PC-3 (cell line): ENCODE data around the gene NDUFAB1. TPM values are rescaled to one million over a fixed set of nuclear protein-coding genes. Genes with fewer than 3 reads are reported as not detected.
"Not testable (repeated sequence)": the region's sequence is repeated elsewhere in the genome, so short reads cannot be mapped to it uniquely, and the experiment has no call there.

Experiments
- ATAC-seq: fragments of 200-7000 bp; cut with Tn5 transposase; 2 replicates; pipeline ENCODE4 v1.9.1; 2020; ENCODE audit warnings: mild to moderate bottlenecking, moderate library complexity
- BruUV-seq: library from RNA; stranded (reverse); fragments of 400-500 nt; replicated peaks from 2 replicates; lab custom pipeline; 2021; lab: Mats Ljungman, UMichigan
- CTCF ChIA-PET: fragments of 300-600 bp; sonication (Branson Sonifier 250); formaldehyde crosslinking; loops from one replicate; lab custom pipeline; 2022; ENCODE audit warnings: antibody characterized with exemption; lab: Charles Lee
- POLR2A ChIA-PET: fragments of 300-600 bp; sonication (Branson Sonifier 250); formaldehyde crosslinking; loops from one replicate; lab custom pipeline; 2022; ENCODE audit warnings: antibody characterized with exemption; ENCODE audit not compliant: unreplicated experiment; lab: Charles Lee
- DNase-seq: peaks from one replicate; pipeline ENCODE4 v3.0.0-alpha.2; 2015
- H2AFZ ChIP-seq: fragments of 300-600 bp; sonication (generic); 2 replicates; pipeline ENCODE4 v1.6.0; 2016; ENCODE audit warnings: antibody characterized with exemption, low read length
- H3F3A ChIP-seq: fragments of 300-600 bp; sonication (generic); one replicate; pipeline ENCODE4 v1.6.0; 2017; ENCODE audit warnings: antibody characterized with exemption, low read length, control low read depth, mild to moderate bottlenecking; ENCODE audit not compliant: unreplicated experiment
- H3K27ac ChIP-seq: fragments of 300-600 bp; sonication (generic); 2 replicates; pipeline ENCODE4 v1.5.1; 2016; ENCODE audit warnings: mild to moderate bottlenecking, low read length
- H3K27me3 ChIP-seq: fragments of 300-600 bp; sonication (generic); 2 replicates; pipeline ENCODE4 v1.6.1; 2016; ENCODE audit warnings: low read length, mixed read lengths
- H3K36me3 ChIP-seq: fragments of 300-600 bp; sonication (generic); 2 replicates; pipeline ENCODE4 v1.6.1; 2016; ENCODE audit warnings: low read depth, mixed run types, low read length, mixed read lengths
- H3K4me1 ChIP-seq: fragments of 300-600 bp; sonication (generic); 2 replicates; pipeline ENCODE4 v1.5.1; 2016; ENCODE audit warnings: low read length; ENCODE audit not compliant: insufficient read depth
- H3K4me2 ChIP-seq: fragments of 300-600 bp; sonication (generic); 2 replicates; pipeline ENCODE4 v1.6.0; 2016; ENCODE audit warnings: low read length
- H3K4me3 ChIP-seq: fragments of 300-600 bp; sonication (generic); 2 replicates; pipeline ENCODE4 v1.5.1; 2016; ENCODE audit warnings: mild to moderate bottlenecking, low read length, mixed read lengths
- H3K79me2 ChIP-seq: fragments of 300-600 bp; sonication (generic); 2 replicates; pipeline ENCODE4 v1.6.1; 2017; ENCODE audit warnings: low read length, mixed read lengths
- H3K9ac ChIP-seq: fragments of 300-600 bp; sonication (generic); 2 replicates; pipeline ENCODE4 v1.6.0; 2016; ENCODE audit warnings: mild to moderate bottlenecking, low read length
- H3K9me2 ChIP-seq: fragments of 300-600 bp; sonication (generic); replicated peaks from 2 replicates; pipeline ENCODE4 v1.6.1; 2016; ENCODE audit warnings: mixed run types, low read length, mixed read lengths
- H3K9me3 ChIP-seq: fragments of 300-600 bp; sonication (generic); 2 replicates; pipeline ENCODE4 v1.6.1; 2016; ENCODE audit warnings: low read length, mixed read lengths
- H4K20me1 ChIP-seq: fragments of 300-600 bp; sonication (generic); 2 replicates; pipeline ENCODE4 v1.6.1; 2016; ENCODE audit warnings: low read length, mixed read lengths
- CTCF ChIP-seq: fragments of 300-600 bp; sonication (generic); conservative IDR thresholded peaks from 2 replicates; pipeline ENCODE4 v1.5.1; 2017; ENCODE audit warnings: antibody characterized with exemption, low read depth, mild to moderate bottlenecking, low read length
- EZH2 ChIP-seq: fragments of 300-600 bp; sonication (generic); IDR thresholded peaks from one replicate; pipeline ENCODE4 v1.6.1; 2017; ENCODE audit warnings: antibody characterized with exemption, mild to moderate bottlenecking, low read length; ENCODE audit not compliant: unreplicated experiment
- EZH2phosphoT487 ChIP-seq: fragments of 300-600 bp; sonication (generic); IDR thresholded peaks from 2 replicates; pipeline ENCODE4 v1.6.1; 2018; ENCODE audit warnings: mild to moderate bottlenecking, antibody characterized with exemption, low read length, borderline replicate concordance
- intact Hi-C: fragments of 100-400 bp; cut with micrococcal nuclease; formaldehyde crosslinking; loops from 2 replicates; pipeline ENCODE4 v1.9.0; 2023
- total RNA-seq: library from RNA; depleted of rRNA; stranded (reverse); fragments of >200 nt; gene quantifications from 2 replicates; pipeline ENCODE4 v1.2.3, GENCODE V29; 2014

Gene NDUFAB1
- total RNA-seq, 1 experiment from 2014 or later = 228 TPM

GRCh38 chr16:23634461-23635036, 38.4 kb upstream of the NDUFAB1 start:
- Histone ChIP-seq H3F3A (no peaks in the 10 kb centered on the region), H3K4me2 (no peak overlapping the region), H3K27ac (no peak overlapping the region), H3K9ac (no peak overlapping the region), H2AFZ (no peak overlapping the region), H3K4me1 (no peaks in the 10 kb centered on the region), H3K36me3 (peaks cover 9% of the 10 kb centered on the region; the same call in 1 of the 2 replicates), H3K27me3 (no peaks in the 10 kb centered on the region), H4K20me1 (no peaks in the 10 kb centered on the region), H3K9me2 (no peaks in the 10 kb centered on the region), H3K79me2 (no peaks in the 10 kb centered on the region; the same call in 1 of the 2 replicates), H3K4me3 (no peak overlapping the region), H3K9me3 (no peaks in the 10 kb centered on the region)
- POLR2A ChIA-PET = no interaction called here
- TF ChIP-seq EZH2 (no peak), CTCF (no peak), EZH2phosphoT487 (no peak)
- no peak for ATAC-seq
- DNase-seq = no peak
- intact Hi-C loops = no loop called here
- no TSS peak for BruUV-seq
- CTCF ChIA-PET = no interaction called here

- H3K27me3 ChIP-seq, H3F3A ChIP-seq, H3K4me2 ChIP-seq, CTCF ChIA-PET, H4K20me1 ChIP-seq, ATAC-seq, H2AFZ ChIP-seq, H3K27ac ChIP-seq, POLR2A ChIA-PET, H3K36me3 ChIP-seq, H3K4me3 ChIP-seq, H3K4me1 ChIP-seq, BruUV-seq, DNase-seq, H3K9me2 ChIP-seq, H3K79me2 ChIP-seq, H3K9me3 ChIP-seq, H3K9ac ChIP-seq, intact Hi-C loops: not testable (repeated sequence)
These were observed 35.8 kb upstream of the NDUFAB1 start for GRCh38 chr16:23631874-23632273.

GRCh38 chr16:23629516-23629915, 33.4 kb upstream of the NDUFAB1 start:
- Histone ChIP-seq H3K27me3 (no peaks in the 10 kb centered on the region), H3K4me3 (no peak overlapping the region), H3K9ac (no peak overlapping the region), H4K20me1 (no peaks in the 10 kb centered on the region), H3F3A (no peaks in the 10 kb centered on the region), H3K9me2 (no peaks in the 10 kb centered on the region), H3K36me3 (peaks cover 3% of the 10 kb centered on the region; the same call in 1 of the 2 replicates), H3K9me3 (no peaks in the 10 kb centered on the region), H3K4me1 (no peaks in the 10 kb centered on the region), H2AFZ (no peak overlapping the region), H3K27ac (no peak overlapping the region), H3K79me2 (no peaks in the 10 kb centered on the region), H3K4me2 (no peak overlapping the region)
- ChIA-PET POLR2A (no interaction called here), CTCF (no interaction called here)
- TF ChIP-seq CTCF (no peak), EZH2phosphoT487 (no peak), EZH2 (no peak)
- no TSS peak for BruUV-seq
- DNase-seq (no peak), ATAC-seq (no peak)
- intact Hi-C loops = no loop called here
